T-helper 22 cell (primary cell): ENCODE results near the gene FAM162A.
"Not testable (repeated sequence)": the region's sequence is repeated elsewhere in the genome, so short reads cannot be mapped to it uniquely, and the experiment has no call there.

ENCODE experiments used
- DNase-seq: peaks from one replicate; pipeline ENCODE4 v3.0.0-alpha.2; 2020; ENCODE audit warnings: low read depth

Gene FAM162A, protein sequence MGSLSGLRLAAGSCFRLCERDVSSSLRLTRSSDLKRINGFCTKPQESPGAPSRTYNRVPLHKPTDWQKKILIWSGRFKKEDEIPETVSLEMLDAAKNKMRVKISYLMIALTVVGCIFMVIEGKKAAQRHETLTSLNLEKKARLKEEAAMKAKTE

GRCh38 chr3:122383771-122384697 lies at the start of gene FAM162A:
TSS of gene FAM162A (plus strand) at chr3:122384182. CDS start at chr3:122384266, 84 bp downstream.
- peak; percentile 87 for DNase-seq

DNA sequence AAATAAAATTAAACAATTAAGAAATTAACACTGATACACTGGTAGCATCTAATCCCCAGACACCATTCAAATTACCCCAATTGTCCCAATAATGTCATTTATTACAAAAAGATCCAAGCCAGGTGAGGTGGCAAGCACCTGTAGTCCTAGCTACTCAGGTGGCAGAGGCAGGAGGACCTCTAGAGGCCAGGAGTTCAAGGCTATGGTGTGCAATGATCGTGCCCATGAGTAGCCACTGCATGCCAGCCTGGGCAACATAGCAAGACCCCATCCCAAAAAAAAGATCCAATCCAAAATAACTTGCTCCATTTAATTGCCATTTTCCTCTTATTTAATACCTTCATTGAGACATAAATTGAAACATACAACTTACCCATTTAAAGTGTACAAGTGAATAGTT lies 41.2 kb upstream of the FAM162A start:
- DNase-seq = no peak

GRCh38 chr3:122343654-122344053 lies 40.3 kb upstream of the FAM162A start:
- DNase-seq = no peak

DNA sequence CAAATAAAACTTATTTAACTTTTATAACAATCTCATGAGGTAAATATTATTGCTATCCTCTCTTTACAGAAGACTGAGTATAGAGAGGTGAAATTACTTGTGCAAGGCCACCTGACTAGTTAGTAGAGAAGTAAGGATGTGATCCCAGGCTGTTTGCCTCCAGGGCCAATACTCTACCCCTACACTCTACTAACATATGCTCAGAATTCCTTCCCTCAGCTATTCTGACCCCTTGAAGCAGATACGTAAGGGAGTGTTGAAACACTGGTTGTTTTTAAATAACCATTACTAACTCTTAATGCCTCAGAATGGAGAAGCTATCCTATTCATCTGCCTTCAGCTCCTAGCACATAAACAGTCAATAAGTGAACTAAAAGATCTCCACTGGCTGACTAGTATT lies 34.8 kb upstream of the FAM162A start:
- DNase-seq = no peak

GRCh38 chr3:122350814-122351418 lies 33.1 kb upstream of the FAM162A start:
- DNase-seq = no peak

- no peak for DNase-seq
These were observed 32.4 kb upstream of the FAM162A start for GRCh38 chr3:122351612-122352011.

GRCh38 chr3:122353215-122353614 lies 30.8 kb upstream of the FAM162A start:
- DNase-seq = no peak

DNA sequence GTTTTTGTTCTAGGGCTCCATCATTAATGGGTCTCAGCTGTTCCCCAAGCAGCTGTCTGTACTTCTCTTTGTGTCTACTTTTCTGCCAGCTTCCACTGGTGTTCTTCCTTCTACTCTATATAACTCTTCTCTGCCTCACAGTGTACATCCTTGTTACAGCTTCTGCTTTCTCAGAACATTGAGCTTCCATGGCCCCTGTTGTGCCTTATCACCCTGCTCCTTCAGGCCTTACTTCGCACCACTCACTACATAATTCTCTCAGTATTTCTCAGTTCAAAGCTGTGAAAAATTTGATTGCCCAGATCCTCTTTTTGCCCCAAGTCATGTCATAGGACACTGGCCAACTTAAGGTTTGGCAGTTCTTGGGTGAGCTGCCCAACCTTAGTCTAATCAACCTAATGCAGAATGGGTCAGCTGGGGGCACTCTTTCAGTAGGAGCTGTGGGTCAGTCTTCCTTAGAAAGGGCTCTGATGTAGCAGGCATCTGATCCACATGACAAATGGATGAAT lies 30.0 kb upstream of the FAM162A start:
- DNase-seq = no peak

DNA sequence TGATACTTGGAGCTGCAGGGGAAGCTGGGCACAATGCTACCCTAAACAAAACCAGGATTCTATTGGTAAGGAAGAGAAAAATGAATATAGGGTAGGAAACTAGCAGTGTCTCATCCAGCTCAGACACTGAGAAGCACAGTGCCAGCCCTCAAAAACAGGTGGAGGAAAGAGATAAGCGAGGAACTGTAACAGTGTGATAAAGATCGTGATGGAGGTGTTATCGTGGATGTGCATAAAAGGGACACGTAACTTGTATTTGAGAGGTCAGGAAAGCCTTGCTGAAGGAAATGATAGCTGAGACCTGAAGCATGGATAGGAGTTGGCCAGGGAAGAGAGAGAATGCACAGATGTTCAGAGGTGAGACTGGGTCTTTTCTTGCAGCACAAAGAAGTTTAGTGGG lies 28.4 kb upstream of the FAM162A start:
- no peak for DNase-seq

- no peak for DNase-seq
These were observed 27.6 kb upstream of the FAM162A start for GRCh38 chr3:122356402-122356801.

GRCh38 chr3:122357828-122358702 lies 25.9 kb upstream of the FAM162A start:
- DNase-seq = no peak

- DNase-seq = no peak
These were observed 25.3 kb upstream of the FAM162A start for GRCh38 chr3:122358703-122359032.

- DNase-seq = no peak
These were observed 22.0 kb upstream of the FAM162A start for GRCh38 chr3:122362026-122362425.

- no peak for DNase-seq
These were observed 19.5 kb upstream of the FAM162A start for GRCh38 chr3:122364490-122364889.

DNA sequence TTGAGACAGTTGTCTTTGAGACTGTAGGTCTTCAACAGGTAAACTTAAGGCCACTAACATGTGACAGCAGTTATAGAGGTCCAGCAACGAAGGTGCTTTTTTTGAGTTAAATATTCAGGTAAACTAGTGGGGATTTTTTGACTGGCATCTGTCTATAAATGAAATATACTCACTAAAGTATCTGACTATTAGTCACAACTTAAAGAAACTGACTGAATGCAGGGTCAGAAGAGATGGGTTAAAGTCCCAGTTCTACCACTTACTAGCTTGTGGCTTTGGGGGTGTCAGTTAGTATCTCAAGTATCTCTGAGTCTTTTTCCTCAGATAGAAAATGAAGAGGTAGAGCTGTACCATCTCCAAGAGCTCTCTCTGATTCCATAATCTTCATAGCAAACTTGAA lies 18.9 kb upstream of the FAM162A start:
- DNase-seq = no peak

- DNase-seq = not testable (repeated sequence)
These were observed 18.2 kb upstream of the FAM162A start for GRCh38 chr3:122365582-122366378.

DNA sequence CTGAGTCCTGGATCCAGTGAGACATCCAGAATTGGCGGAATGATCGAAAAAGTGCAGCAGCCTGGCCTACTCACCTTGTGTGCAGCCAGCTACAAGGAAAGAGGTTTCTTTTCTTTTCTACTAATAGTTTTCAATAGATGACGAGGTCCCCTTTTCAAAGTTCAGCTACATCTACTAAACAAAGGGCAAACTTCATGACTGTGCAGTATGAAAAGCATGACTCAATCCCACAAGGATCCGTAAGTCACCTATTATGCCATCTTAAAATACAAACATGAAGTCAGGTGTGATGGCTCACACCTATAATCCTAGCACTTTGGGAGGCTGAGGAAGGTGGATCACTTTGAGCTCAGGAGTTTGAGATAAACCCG lies 17.6 kb upstream of the FAM162A start:
- DNase-seq = no peak

- no peak for DNase-seq
These were observed 9.9 kb upstream of the FAM162A start for GRCh38 chr3:122374034-122374433.

- DNase-seq = no peak
These were observed 6.0 kb upstream of the FAM162A start for GRCh38 chr3:122377975-122378374.

DNA sequence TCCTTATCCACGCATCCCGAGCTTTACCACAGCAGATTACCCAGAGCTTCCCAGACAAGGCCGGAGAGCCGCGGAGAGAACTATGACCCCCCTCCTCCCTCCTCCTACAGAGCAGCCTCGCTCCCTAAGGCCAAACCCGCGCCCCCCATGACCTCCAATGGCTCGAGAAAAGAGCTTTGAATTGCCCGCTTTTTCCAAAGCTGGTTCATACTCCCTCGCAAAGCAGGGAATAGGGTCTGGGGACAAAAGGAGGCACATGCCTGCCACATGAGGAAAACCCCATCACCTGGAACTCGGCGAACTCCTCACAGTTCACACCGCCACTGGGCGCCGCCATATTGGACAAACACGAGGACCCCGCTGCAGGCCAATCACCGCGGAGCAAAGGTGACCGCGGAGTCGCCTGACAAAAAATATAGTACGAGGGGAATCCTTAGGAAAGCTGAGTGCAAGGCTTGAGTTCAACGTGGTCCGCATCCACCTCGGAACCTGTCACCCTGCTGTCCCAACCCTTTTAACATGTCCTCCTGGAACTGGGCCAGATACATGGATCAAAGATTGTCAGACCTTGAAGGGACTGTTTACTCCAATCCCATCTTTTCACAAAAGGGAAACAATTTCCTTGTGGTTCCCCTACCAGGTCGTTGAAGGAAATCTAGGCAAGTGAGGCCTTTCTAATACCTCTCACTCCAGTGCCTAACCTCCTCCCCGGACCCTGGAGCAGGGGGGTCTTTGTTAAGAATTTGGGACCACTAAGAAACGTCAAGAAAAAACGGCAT lies 905 bp upstream of the FAM162A start, which contains the start of gene MIX23:
Gene MIX23, minus strand, starts transcription at position 344 of the 779 bp plus-strand sequence. Its CDS starts 7 bp downstream, at position 337.
- peak; percentile 70 for DNase-seq
